Measurements from ENCODE around the gene KIF23. TPM values are rescaled to one million over a fixed set of nuclear protein-coding genes. Genes with fewer than 3 reads are reported as not detected.

Gene KIF23
- total RNA-seq, 1 donor from 2014 or later = 48.1 TPM

DNA sequence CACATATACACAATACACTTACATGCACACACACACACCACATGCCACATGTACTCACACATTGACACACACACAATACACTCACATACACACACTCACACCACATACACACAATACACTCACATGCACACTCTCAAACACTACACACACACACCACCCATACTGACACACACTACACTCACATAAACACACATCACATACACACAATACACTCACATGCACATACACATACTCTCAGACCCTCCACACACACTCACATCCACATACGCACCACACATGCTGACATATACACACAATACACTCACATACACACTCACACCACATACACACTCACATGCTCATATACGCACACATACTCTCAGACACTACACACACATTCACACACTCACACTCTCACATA is 28.3 kb upstream of the KIF23 start:
- Mint-ChIP-seq H3K27ac (no peak overlapping the region), H3K27me3 (no peaks in the 10 kb centered on the region), H3K4me3 (no peak overlapping the region), H3K9me3 (no peaks in the 10 kb centered on the region), H3K36me3 (no peaks in the 10 kb centered on the region), H3K4me1 (ENCODE audit: unreplicated experiment) (no peaks in the 10 kb centered on the region)
- DNase-seq (ENCODE audit: extremely low spot score, unreplicated experiment) = no peak
- TF ChIP-seq, protein P1, sequence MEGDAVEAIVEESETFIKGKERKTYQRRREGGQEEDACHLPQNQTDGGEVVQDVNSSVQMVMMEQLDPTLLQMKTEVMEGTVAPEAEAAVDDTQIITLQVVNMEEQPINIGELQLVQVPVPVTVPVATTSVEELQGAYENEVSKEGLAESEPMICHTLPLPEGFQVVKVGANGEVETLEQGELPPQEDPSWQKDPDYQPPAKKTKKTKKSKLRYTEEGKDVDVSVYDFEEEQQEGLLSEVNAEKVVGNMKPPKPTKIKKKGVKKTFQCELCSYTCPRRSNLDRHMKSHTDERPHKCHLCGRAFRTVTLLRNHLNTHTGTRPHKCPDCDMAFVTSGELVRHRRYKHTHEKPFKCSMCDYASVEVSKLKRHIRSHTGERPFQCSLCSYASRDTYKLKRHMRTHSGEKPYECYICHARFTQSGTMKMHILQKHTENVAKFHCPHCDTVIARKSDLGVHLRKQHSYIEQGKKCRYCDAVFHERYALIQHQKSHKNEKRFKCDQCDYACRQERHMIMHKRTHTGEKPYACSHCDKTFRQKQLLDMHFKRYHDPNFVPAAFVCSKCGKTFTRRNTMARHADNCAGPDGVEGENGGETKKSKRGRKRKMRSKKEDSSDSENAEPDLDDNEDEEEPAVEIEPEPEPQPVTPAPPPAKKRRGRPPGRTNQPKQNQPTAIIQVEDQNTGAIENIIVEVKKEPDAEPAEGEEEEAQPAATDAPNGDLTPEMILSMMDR (conservative IDR thresholded peaks at IDR 0.05) = no peak

DNA sequence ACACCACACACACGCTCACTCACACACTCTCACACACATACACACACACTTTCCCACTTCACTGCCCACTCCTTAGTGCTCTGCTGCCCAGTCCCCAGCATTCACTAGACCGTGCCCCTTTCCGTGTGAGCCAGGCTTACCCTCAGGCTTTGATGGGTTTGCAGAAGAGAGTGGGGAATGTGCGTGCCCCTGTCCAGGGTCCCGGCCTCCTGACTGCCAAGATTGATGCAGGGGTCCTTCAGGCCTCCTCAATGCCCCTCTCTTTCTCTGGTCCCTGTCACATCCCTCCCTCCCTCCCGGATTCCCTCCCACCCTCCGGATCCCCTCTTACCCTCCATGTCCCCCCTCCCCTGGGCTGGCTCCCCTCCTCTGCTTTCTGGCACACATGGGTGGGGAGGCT is 27.9 kb upstream of the KIF23 start:
- TF ChIP-seq, protein P1 (conservative IDR thresholded peaks at IDR 0.05) = no peak
- no peak for DNase-seq (ENCODE audit: extremely low spot score, unreplicated experiment)
- no peak overlapping the region for H3K27ac Mint-ChIP-seq
- no peaks in the 10 kb centered on the region for H3K9me3 Mint-ChIP-seq
- no peaks in the 10 kb centered on the region for H3K27me3 Mint-ChIP-seq
- H3K36me3 Mint-ChIP-seq = no peaks in the 10 kb centered on the region
- H3K4me3 Mint-ChIP-seq = no peak overlapping the region
- peaks cover 4% of the 10 kb centered on the region for H3K4me1 Mint-ChIP-seq (ENCODE audit: unreplicated experiment)

DNA sequence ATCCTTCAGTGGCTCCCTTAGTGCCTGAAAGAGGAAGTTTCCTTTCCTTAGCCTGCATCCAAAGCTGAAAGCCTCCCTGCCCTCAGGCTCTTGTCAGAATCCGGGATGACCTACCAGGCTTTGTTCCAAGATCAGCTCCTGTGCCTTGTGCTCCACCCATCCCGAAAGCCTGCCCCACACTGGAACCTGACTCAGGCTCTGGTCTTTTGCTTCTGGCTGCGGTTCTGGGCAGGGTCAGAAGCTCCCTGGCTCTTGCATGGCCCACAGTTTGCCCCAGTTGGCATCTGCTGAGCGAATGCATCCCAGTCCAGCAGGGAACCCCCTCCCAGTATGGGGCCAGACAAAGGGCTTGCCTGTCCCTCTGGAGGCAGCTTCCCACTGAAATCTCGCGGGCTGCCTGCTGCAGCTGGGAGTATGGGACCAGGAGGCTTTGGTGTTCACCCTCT is 25.9 kb upstream of the KIF23 start:
- Mint-ChIP-seq H3K27me3 (no peaks in the 10 kb centered on the region), H3K4me3 (no peak overlapping the region), H3K9me3 (no peaks in the 10 kb centered on the region), H3K27ac (no peak overlapping the region), H3K36me3 (no peaks in the 10 kb centered on the region), H3K4me1 (ENCODE audit: unreplicated experiment) (peaks cover 10% of the 10 kb centered on the region)
- DNase-seq (ENCODE audit: extremely low spot score, unreplicated experiment) = no peak
- TF ChIP-seq, protein P1 (conservative IDR thresholded peaks at IDR 0.05) = no peak

DNA sequence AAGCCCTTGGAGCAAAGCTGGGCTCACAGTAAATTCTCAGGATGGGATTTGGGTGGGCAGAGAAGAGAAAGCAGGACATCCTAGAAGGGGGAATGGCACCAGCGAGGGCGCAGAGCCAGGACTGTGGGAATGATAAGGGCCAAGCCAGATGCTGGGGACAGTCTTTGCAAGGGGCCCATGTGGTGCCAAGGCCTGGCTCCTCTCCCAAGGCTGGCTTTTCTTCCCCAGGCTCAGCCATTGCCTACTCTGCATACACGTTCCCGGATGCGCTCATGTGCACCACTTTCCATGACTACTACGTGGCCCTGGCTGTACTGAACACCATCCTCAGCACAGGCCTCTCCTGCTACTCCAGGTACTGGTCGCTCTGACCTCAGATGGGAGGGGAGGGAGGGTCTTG is 24.7 kb upstream of the KIF23 start:
- H3K27ac Mint-ChIP-seq = peak overlapping the region; percentile 75
- no peaks in the 10 kb centered on the region for H3K36me3 Mint-ChIP-seq
- DNase-seq (ENCODE audit: extremely low spot score, unreplicated experiment) = no peak
- no peaks in the 10 kb centered on the region for H3K27me3 Mint-ChIP-seq
- H3K4me3 Mint-ChIP-seq = peak overlapping the region; percentile 60
- peaks cover 22% of the 10 kb centered on the region for H3K4me1 Mint-ChIP-seq (ENCODE audit: unreplicated experiment)
- TF ChIP-seq, protein P1 (conservative IDR thresholded peaks at IDR 0.05) = no peak
- no peaks in the 10 kb centered on the region for H3K9me3 Mint-ChIP-seq

DNA sequence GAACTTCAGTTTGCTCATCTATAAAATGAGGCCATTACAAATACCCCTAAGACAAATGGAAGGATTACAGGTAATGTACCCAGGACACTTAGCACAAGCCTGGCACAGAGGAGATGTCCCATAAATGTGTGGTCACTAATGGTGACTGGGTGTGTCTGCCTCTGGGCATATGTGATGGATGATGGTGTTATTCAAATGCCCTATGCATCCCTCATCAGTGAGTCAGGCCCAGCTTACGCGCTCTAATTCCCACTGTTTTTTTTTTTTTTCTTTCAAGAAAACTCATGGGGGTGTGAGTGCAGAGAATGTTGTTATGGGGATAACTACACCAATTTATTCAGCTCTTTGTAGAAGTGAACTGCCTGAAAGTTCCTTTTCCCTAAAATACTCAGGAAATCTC is 23.6 kb upstream of the KIF23 start:
- Mint-ChIP-seq H3K4me3 (peak overlapping the region; percentile 74), H3K4me1 (ENCODE audit: unreplicated experiment) (peaks cover 27% of the 10 kb centered on the region), H3K27ac (peak overlapping the region; percentile 97), H3K9me3 (no peaks in the 10 kb centered on the region), H3K27me3 (no peaks in the 10 kb centered on the region), H3K36me3 (no peaks in the 10 kb centered on the region)
- DNase-seq (ENCODE audit: extremely low spot score, unreplicated experiment) = no peak
- TF ChIP-seq, protein P1 (conservative IDR thresholded peaks at IDR 0.05) = no peak
